Panc1 (cell line): ENCODE data around the gene XXYLT1.

Source experiments
- CTCF ChIP-seq: fragments of 450-650 bp; IDR thresholded peaks from 2 replicates; pipeline ENCODE4 v1.5.1; 2017; ENCODE audit warnings: mild to moderate bottlenecking
- SIN3A ChIP-seq: IDR thresholded peaks from 2 replicates; pipeline ENCODE4 v1.6.1; 2012; ENCODE audit warnings: low read depth, mild to moderate bottlenecking, low read length, moderate library complexity, borderline replicate concordance; ENCODE audit not compliant: insufficient read depth

DNA sequence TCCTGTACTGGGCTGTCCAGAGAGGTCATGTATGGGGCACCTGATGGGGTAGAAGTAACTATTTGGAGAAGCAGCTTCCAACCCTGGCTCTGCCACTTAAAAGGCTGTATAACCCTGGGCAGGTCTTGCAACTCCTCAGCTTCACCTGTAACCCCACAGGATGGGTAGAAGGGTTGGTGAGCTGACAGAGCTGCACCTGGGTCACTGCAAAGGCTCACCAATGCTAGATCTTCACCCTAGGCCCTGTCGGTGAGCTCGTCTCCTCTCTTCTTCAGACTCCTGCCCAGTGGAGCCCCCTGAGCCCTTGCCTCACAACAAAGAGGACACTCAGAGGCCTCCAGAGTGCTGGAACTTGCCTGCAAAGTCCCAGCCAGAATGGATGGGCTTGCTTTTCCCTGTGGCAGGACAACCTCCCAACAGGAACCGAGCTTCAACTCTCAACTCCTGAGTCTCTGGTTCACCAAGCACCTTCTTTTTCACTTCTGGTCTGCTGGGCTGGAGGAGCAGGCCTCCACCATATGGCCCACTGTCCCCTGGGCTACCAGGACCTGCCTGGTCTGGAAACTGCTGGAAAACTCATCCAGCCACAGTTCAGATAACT lies 45.9 kb downstream of the XXYLT1 start:
- TF ChIP-seq SIN3A (no peak), CTCF (no peak)
